SK-N-MC (cell line): ENCODE results near the gene KIF16B.
"Not testable (repeated sequence)": the region's sequence is repeated elsewhere in the genome, so short reads cannot be mapped to it uniquely, and the experiment has no call there.

Experiments
- EZH2 ChIP-seq: fragments of 200-600 bp; sonication (generic); IDR thresholded peaks from one replicate; pipeline ENCODE4 v1.6.1; 2017; ENCODE audit warnings: antibody characterized with exemption
- FOXP2 ChIP-seq: optimal IDR thresholded peaks from 2 replicates; pipeline ENCODE3; 2011; ENCODE audit warnings: mild to moderate bottlenecking, moderate library complexity; ENCODE audit not compliant: insufficient read depth; ENCODE audit errors: extremely low read length, control extremely low read depth
- POLR2AphosphoS5 ChIP-seq: IDR thresholded peaks from 2 replicates; pipeline ENCODE4 v1.6.1; 2012; ENCODE audit warnings: mild to moderate bottlenecking, low read depth, low read length, borderline replicate concordance

- not testable (repeated sequence) for TF ChIP-seq POLR2AphosphoS5, EZH2, FOXP2
These were observed 53.6 kb downstream of the KIF16B start for GRCh38 chr20:16519673-16520072.
